ENCODE measurements around the gene RNF151.
"Not testable (repeated sequence)": the region's sequence is repeated elsewhere in the genome, so short reads cannot be mapped to it uniquely, and the experiment has no call there.

RNF151 gene

GRCh38 chr16:2009791-2010510 is 43.3 kb downstream of the RNF151 start, which contains the start of gene ZNF598:
TSS of gene ZNF598 (minus strand) at chr16:2009821.
- DNase-seq: peak; percentile 49

- not testable (repeated sequence) for DNase-seq
These were observed 45.1 kb downstream of the RNF151 start for GRCh38 chr16:2011726-2012125.

GRCh38 chr16:2013527-2013926 is 46.9 kb downstream of the RNF151 start:
- no peak for DNase-seq

DNA sequence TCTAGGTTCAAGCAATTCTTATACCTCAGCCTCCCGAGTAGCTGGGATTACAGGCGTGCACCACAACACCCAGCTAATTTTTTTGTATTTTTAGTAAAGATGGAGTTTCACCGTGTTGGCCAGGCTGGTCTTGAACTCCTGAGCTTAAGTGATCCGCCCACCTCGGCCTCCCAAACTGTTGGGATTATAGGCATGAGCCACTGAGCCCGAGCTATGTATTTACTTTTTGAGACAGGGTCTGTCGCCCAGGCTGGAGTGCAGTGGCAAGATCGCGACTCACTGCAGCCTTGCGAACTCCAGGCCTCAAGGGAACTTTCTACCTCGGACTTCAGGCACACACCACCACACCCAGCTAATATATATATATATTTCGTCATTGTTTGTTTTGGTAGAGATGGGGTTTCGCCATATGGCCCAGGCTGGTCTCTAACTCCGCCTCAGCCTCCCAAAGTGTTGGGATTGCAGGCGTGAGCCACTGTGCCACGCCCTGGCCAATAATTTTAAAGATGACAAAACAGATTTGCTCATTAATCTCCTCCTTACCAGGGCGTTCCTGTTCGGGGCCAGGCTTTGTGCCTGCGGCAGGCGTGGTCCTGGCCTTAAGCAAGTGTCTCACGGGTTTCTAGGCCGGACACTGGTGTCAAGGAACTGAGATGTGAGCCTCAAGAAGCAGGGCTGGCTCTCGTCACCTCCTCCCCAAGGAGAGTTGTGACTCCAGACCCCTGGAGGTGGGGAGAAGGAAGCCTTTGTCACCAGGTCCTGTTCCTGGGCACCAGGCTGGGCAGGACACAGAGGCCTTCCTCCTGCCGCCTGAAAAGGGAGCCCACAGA is 48.7 kb downstream of the RNF151 start:
- no peak for DNase-seq

GRCh38 chr16:2015947-2016208 is 49.2 kb downstream of the RNF151 start:
- DNase-seq: no peak

DNA sequence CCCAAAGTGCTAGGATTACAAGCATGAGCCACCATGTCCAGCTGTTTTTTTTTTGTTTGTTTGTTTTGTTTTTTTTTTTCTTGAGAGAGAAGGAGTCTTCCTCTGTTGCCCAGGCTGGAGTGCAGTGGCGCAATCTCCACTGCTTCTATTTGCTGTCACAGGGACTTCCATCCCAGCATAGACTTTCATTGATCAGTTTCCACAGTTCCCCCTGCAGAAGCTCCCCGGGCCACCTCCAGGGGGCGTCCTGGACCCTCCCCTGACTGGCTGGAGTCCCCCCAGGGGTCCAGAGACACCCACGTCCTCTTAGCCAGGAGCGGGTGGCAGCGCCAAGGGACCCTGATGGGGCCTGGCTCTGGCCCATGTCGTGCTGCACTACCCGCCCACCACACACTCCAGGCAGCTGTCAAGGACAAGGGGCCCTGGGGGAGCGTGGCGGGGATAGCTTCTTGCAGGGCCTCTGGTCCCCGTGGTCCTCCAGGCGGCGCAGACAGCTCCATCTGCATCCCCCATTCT is 49.8 kb downstream of the RNF151 start:
- DNase-seq: no peak

Data from NCI-H1694 treated with DMSO at 0.1 percent for 48 hours (cell line).